ENCODE data around the gene FBXL20.

Gene FBXL20

GRCh38 chr17:39218906-39219305, 182.5 kb downstream of the FBXL20 start:
- TF ChIP-seq CTCF (IDR thresholded peaks at IDR 0.05; ENCODE audit: borderline replicate concordance, control extremely low read depth, extremely low read depth, insufficient read depth, missing control alignments) = no peak
- no peak for DNase-seq (ENCODE audit: low spot score)
- in situ Hi-C loops (cut with MboI; ENCODE audit: low sequenced_read_pairs, unreplicated experiment) = no loop called here

GRCh38 chr17:39217734-39218369, 183.6 kb downstream of the FBXL20 start:
- no peak for TF ChIP-seq CTCF (IDR thresholded peaks at IDR 0.05; ENCODE audit: borderline replicate concordance, control extremely low read depth, extremely low read depth, insufficient read depth, missing control alignments)

GRCh38 chr17:39213852-39214251, 187.6 kb downstream of the FBXL20 start:
- no peak for TF ChIP-seq CTCF (IDR thresholded peaks at IDR 0.05; ENCODE audit: borderline replicate concordance, control extremely low read depth, extremely low read depth, insufficient read depth, missing control alignments)
- in situ Hi-C loops (cut with MboI; ENCODE audit: low sequenced_read_pairs, unreplicated experiment) = no loop called here
- no peak for DNase-seq (ENCODE audit: low spot score)

More at GRCh38 chr17:39217734-39218369, 183.6 kb downstream of the FBXL20 start:
- in situ Hi-C loops (cut with MboI; ENCODE audit: low sequenced_read_pairs, unreplicated experiment) = no loop called here
- DNase-seq (ENCODE audit: low spot score) = no peak

GRCh38 chr17:39212841-39213480, 188.5 kb downstream of the FBXL20 start:
- DNase-seq (ENCODE audit: low spot score) = no peak
- no peak for TF ChIP-seq CTCF (IDR thresholded peaks at IDR 0.05; ENCODE audit: borderline replicate concordance, control extremely low read depth, extremely low read depth, insufficient read depth, missing control alignments)
- in situ Hi-C loops (cut with MboI; ENCODE audit: low sequenced_read_pairs, unreplicated experiment) = no loop called here

GRCh38 chr17:39212195-39212810, 189.1 kb downstream of the FBXL20 start:
- TF ChIP-seq CTCF (IDR thresholded peaks at IDR 0.05; ENCODE audit: borderline replicate concordance, control extremely low read depth, extremely low read depth, insufficient read depth, missing control alignments) = no peak
- in situ Hi-C loops (cut with MboI; ENCODE audit: low sequenced_read_pairs, unreplicated experiment) = no loop called here
- DNase-seq (ENCODE audit: low spot score) = no peak

- TF ChIP-seq CTCF (IDR thresholded peaks at IDR 0.05; ENCODE audit: borderline replicate concordance, control extremely low read depth, extremely low read depth, insufficient read depth, missing control alignments) = no peak
- in situ Hi-C loops (cut with MboI; ENCODE audit: low sequenced_read_pairs, unreplicated experiment) = no loop called here
- DNase-seq (ENCODE audit: low spot score) = no peak
Measured at GRCh38 chr17:39210093-39210434, 191.4 kb downstream of the FBXL20 start.
